T-helper 1 cell (primary cell): ENCODE results near the gene PLCB2.

Experiments
- DNase-seq, 5 donors: peaks; one replicate each; pipeline ENCODE4 v3.0.0-alpha.2; 2012 to 2020

The PLCB2 gene

DNA sequence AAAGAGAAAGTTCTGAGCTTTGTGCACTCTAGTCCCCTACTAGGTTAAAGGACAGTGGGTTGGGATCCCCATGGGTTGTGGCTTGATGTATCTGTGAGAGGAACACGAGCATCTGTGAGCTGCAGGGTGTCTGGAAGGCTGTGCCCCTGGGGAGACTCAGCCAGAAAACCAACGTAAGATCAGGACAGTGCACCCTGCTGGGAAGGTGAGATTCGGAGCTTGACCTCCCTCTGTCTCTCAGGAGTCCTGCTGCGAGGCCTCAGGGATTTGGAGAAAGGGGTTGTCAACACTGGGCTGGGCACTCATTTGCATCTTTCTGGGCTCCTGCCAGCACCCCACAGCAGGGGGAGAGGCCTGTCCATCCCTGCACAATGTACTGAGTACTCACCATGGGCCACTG is 40.1 kb downstream of the PLCB2 start:
- no peak for DNase-seq

DNA sequence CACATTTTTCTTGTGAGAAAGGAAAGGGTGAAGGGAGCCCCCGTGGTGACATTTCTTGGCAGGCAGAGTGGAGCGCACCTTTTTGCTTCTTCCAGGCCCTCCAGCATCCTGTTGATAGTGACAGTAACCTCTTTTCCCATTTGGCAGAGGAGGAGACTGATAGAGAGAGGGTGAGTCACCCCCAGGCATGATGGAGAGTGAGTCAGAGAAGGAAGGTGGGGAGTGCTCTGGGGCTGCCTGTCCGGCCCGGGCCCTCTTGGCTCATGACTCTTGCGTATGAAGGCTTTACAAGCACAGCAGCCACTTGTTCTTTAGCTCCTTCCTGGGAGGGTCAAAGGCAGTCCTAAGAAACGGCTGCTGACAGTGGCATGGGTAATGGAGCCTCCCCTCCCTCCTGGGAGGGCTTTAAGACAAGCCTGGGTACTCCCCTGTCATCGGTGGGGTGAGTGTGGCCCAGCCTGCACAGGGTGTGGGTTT is 40.9 kb downstream of the PLCB2 start:
- DNase-seq: no peak

DNA sequence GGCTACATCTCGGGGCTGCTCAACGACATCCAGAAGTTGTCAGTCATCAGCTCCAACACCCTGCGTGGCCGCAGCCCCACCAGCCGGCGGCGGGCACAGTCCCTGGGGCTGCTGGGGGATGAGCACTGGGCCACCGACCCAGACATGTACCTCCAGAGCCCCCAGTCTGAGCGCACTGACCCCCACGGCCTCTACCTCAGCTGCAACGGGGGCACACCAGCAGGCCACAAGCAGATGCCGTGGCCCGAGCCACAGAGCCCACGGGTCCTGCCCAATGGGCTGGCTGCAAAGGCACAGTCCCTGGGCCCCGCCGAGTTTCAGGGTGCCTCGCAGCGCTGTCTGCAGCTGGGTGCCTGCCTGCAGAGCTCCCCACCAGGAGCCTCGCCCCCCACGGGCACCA is 41.9 kb downstream of the PLCB2 start:
- DNase-seq: no peak

DNA sequence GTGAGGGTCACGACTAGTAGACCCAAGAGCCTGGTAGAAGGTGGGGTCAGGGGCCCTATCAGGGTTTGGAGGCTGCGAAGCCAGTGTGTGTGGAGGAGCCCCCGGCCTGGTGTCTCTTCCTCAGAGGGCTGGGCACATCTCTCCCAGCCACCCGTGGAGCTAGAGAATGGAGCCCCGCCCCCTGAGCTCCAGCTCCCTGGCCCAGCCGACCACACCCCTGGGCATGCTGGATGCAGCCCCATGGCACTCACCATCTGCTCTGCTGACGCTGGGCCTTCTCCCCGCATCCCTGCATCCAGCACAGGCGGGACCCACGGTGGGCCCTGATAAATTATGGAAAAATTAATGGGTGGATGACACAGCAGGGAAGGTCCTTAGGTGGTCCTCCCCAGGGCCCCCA is 42.4 kb downstream of the PLCB2 start:
- no peak for DNase-seq

DNA sequence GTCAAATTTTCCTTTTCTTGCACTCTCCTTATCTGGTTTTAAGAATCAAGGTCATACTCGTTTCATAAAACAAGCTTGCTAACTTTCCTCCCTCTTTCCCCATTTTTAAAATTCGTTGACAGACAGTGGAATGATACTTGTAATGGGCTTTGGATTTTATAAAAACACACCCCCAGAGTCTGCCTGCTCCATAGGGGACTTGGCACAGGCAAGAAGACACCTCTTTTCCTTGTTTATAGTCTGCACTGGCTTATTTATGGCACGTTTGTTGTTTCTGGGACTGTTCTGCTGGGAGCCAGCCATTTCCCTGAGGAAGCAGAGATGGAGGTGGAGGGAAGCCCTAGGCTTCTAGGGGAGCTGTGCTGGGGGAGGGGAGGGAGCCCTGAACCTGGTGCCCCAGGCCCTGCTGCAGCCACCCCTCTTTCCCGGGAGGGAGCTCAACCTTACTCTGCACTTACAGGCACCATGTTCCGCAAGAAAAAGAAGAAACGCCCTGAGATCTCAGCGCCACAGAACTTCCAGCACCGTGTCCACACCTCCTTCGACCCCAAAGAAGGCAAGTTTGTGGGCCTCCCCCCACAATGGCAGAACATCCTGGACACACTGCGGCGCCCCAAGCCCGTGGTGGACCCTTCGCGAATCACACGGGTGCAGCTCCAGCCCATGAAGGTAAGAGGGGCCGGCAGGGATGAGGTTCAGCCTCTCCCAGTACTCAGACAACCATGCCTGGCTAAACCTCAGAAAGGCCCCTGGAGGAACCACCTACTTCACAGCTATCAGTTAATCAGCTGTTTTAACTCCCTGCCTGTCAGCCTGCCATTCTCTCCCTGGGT is 43.2 kb downstream of the PLCB2 start:
- DNase-seq: no peak

DNA sequence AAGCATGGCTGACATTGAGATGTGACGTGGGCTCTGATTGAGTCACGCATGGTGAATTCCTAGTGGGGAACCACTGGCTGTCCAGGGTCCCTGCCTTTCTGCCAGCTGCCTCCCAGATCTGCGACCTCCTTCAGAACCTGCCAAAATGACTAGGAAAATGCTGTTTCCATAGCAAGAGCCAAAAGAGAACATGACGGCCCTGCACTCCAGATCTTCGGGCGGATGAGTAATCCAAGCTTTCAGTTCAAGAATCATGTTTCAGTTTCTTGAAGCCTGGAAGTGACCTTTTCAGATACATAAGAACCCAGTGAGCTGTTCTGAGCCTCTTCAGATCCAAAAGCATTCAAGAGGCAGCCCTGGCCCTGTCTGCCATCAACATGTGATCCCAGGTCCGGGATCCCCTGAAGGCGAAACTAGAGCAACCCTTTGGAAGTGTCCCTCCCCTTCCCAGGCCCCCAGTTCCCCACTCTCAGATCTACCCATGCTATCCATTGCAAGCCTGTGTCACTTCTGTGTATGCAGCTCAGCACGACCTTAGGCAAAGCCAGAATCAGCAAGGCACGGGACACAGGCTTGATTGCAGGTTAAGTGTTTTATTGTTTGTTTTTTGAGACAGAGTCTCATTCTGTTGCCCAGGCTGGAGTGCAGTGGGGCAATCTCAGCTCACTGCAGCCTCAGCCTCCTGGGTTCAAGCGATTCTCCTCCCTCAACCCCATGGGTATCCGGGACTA is 44.5 kb downstream of the PLCB2 start:
- no peak for DNase-seq

DNA sequence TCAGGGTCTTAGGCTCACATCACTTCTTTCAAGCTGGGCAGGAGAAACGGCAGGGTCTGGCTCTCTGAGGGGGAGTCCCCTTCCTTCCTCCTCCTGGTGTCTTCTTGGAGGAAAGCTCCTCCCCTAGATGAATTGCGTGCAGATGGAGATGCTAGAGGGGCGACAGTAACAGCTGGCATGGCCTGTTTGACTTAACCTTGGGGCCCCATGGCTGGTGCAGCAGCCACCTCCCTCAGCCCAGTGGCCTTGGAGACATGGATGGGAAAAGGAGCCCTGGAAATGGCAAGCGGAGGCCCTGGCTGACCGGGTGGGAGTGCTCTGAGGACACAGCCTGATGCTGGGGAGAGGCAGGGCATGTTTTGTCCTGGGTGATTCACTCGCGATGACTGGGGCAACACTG is 48.7 kb downstream of the PLCB2 start:
- DNase-seq: no peak

DNA sequence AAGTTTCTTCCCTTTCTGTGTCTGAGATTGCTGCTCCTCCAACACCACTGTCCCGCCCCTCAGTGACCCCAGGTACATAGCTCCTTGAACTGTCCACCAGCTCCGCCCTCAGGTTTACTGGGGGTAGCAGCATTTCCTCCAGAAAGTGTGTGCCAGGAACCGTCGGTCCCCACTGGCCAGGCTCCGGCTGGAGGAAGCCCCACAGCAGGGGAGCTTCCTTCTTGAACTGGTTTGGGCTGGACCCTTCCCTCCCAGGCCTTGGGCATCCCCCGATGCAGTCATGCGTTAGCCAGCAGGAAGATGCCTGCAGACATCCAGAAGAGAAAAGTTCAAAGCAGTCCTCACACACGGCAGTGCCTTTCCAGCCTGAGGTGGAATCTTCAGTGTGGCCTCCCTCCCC is 49.2 kb downstream of the PLCB2 start:
- no peak for DNase-seq

DNA sequence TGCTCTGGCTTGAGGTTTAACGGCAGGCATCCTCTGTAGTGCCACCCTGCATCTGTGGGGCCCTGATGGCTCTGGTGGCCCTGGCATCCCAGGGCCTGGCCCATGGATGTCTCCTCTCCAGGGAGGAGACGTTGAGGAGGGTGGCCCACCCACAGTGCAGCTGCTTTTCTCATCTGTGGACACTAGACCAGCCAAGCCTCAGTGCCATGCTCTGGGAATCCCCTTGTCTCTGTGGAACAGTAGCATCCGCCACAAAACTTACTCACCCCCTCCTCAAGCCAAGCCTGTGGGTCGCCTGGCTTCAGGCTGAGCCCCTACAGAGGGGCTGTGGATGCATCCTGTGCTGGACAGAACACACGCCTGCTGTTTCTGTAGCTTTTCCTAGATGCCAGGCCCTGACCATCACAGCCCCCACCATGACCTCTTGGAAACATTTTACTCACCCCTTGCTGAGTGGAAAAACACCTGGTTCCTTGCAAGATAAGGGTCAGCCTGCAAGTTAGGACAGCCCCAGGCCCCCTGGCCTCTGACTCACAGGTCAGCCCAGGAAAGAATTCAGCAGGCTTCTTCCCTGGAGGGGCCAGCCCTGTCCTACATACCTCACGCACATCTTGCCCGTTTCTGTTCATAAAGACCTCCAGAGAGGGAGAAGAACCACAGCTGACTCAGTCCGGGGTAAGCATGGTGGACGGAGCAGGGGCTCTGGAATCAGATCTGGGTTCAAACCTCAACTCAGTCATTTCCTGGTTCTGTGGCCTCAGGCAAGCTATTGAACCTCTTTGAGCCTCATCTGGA is 49.9 kb downstream of the PLCB2 start:
- DNase-seq: no peak

DNA sequence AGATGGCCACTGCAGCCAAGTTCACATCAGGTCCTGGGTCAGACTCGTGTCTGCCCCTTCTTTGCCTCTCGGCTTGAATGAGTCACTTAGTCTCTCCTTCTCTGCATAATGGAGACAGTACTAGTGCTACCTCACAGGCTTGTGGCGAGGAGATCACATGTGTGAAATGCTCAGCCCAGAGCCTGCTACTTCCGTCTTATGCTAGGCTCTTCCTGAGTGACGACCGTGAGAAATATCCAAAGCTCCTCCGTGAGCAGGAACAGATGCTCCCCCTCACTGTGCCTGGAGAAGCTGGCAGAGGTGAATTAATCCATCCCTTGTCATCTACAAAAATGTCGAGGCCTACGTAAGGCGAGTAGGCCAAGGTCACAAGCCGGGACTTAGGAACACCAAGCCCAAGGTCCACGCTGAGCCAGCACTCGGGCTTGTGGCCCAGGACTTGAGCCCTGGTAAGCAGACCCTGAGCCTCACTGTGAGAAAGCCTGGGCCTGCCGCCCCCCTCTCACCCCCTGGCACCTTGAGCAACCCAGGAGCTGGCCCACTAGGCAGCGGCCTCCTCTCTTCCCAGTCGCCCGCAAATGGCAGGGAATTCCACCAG is 51.0 kb downstream of the PLCB2 start:
- no peak for DNase-seq

DNA sequence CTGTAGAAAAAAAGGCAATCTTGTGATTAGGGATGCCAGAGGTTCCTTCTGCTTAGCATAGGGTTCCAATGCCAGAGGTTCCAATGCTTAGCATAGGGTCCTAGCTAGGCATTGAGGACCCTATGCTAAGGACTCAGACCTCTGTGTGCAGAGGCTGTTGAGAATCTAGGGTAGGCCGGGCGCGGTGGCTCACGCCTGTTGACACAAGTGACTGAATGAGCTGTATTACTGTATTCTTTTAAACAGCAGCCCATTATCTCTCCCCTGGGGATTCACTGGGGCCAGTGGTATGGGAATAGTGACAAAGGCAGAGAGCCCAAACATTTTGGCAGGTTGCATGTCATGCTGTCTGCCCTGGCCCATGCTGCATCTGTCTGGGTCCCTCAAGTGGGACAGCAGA is 52.7 kb downstream of the PLCB2 start:
- no peak for DNase-seq

DNA sequence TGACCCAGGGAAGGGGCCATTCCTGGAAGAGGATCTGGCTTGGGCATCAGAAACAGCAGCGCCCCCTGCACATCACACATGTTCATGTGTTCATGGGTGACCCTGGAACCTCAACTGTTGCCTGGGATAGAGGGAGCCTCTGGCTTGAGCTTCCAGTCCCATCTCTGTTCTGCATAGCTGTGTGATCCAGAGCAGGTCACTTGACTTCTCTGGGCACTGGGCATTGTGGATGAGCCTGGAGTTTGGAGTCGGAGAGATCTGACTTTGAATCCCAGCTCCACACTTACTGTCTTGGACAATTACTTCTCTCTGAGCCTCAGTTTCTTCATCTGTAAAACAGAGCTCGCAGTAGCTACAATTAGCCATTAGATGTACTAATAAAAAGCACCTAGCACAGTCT is 53.3 kb downstream of the PLCB2 start:
- DNase-seq: no peak

DNA sequence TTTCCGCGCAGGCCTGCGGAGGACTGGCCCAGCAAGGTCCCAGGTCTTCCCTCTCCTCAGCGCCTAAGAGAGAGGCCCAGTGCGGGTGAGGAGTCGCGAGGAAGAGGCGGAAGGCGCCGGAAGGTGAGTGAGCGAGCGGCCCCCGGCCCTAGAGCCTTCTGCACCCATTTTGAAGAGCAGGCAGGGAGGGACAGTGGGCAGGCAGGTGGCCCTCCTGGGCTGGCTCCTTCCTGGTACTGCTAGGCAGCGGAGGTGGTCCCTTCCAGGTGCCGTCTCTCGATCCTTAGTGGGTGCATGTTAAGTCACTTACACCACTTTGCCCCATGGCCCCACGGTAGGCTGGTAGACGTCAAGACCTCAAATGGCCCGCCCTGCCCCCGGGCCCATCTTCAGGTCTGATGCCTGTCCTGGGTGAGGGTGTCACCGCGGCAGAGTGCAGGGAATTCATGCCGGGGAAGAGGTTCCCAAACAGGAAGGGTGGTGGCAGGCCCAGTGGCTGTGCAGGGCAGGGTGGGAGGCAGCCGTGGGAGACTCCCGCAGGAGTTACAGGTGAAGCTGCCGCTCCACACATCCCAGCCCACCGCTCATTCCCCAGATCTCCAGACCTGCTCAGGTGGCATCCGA is 54.5 kb downstream of the PLCB2 start:
- DNase-seq: no peak

DNA sequence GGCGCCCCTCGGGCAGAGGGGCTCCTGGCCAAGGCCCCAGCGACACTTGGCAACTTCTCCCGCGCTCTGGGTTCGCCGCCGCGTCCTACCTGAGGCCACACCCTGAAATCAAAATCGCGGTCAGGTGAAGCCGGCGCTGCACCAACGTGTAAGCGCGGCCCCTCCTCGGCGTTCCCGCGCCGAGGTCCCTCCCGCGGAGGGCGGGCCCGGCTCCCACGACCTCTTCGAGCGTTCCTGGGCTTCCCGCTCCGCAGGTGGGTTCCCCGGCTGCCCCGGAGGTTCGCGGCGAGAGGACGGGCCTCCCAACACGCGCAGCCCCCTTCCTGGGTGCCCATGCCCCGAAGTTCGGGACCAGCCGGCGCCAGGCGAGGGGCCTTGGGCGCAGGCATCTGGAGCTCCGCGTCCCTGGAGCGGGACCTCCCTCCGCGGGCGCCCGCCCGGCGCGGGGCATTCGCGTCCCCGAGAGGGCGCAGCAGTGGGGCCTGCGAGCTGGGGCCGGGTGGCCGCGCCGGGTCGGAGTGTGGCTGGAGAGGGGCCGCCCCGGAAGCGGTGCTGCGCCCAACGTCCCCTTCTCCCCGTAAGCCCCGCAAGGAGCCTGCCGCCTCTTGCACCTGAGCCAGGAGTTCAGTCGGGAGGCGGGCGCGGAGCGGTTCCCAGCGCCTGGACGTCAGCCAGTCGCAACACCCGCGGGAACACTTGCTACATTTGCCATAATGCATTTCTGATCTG is 55.1 kb downstream of the PLCB2 start:
- DNase-seq: no peak

DNA sequence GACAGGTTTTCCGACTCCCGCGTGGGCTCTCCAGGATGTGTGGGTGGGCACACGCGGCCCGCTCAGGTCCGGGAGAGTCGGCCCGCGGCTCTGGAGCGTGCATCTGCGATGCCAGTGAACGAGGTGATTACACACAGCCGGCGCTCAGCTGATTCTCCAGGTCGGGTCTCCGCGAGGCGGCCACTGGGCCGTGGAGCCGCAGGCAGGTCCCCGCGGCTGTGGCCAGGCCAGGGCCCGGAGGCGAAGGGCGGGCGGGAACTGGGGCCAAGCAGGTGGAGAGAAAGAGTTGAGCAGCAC is 55.6 kb downstream of the PLCB2 start:
- DNase-seq: no peak

DNA sequence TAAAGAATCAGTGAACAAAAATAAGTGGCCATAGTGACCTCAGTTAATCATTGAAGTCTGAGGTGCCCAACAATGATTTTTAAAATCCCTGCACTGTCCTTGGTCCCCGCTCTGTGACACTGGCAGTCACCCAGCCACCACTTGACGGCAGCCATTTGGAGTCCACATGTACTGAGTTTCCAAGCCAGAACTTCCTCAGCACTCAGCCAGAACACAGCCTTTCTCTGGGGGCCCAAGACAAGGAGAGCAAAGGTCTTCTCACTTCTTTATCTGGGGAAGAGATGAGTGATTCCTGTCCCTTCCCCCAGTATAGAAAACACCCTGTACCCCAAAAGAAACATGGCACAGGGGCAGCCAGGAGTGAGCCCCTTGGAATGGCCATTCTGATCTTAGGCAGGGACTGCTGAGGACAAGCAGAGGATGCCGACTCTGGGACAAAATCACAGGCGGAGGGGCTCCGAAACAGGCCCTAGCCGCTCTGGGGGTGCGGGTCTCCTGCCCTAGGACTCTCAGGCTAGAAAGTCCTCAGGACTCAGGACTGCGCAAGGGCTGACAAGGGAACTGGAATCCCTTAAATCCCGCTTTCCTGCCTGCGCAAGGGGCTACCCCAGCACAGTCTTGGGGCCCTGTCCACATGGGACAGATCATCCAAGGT is 56.1 kb downstream of the PLCB2 start:
- DNase-seq: no peak

DNA sequence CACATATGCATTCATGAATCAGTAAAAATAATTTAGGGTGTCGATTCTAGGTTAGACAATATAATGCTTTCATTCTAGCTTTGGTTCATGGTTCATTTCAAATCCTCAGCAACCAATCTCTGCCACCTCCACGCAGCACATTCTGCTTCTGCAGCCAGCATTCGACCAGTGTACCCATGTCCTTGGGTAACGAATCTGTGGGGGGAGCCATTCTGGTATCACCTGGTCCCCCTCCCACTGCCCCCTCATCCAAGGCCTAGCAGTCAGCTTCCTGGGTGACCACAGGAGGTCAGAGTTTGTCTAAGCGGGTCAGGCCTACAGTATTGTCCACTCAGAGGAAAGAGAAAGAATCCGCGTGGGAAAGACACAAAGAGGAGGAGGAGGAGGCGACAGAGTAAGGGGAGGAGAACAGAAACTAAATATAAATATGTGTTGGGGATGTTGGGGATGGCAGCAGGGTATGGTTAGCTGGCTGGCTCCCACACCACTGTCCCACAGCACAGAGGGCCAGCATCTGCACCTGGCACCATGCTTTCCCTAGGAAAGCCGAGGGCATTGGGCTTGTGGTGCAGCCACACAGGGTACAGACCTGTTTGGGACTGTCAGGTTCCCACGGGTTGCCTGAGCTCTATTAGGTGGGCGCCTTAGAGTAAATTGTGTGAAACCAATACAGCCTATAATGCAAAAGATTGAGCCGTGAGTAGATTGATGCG is 56.8 kb downstream of the PLCB2 start:
- no peak for DNase-seq

DNA sequence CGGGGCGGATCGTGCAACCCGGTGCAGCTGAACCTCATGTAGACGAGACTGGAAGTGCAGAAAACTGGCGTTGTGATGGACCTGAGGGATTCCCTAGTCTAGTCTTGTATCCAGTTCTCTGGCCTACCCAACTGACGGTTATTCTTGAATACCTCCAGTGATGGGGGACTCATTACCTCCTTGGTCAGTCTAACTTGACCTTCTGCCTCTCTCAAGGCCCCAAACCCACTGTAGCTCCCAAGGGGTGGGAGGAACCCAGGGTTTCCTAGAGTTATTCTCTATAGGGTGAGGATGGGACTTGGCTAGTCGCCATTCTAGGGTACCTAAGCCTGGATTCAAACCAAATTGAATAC is 57.5 kb downstream of the PLCB2 start:
- DNase-seq: no peak

DNA sequence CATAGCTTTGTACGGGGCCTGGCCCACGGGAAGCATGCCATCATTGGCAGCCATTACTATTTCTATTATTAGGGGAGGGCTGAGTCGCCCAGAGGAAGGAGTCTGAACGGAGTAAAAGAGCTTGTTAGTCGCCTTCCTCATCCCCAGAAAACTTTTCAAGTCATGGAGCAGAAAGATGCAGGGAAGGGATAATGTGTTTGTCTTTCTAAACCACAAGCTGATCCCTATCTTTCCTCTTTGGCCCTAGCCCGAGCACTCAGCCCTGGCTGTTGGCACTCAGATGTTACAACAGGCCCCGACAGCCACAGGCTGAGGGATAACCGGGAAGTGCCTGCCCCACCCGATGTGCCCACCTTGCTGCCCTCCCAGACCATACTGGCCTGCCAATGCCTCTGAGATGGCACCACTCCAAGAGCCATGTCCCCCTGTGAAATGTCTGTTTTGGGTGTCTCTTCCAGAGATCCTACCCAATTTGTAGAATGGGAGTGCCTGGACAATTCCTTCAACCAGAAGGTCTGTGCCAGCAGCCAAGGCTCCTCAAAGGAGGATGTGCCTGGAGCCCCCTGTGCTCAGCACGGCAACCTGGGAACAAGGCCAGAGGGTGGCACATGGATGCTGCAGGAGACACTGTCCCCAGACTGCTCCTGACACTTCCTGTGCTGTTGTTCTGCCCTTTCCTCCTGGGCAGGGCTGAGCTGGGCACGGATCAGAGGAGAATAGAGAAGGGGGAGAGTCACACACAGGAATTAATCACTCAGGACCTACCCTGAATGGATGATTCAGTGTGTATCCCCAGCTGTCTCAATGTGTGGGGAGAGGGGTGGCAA is 58.0 kb downstream of the PLCB2 start:
- no peak for DNase-seq
